Astrocyte (in vitro differentiated cells and primary cell): ENCODE measurements around the gene SDF2. TPM values are rescaled to one million over a fixed set of nuclear protein-coding genes. Genes with fewer than 3 reads are reported as not detected.

Source experiments
- DNase-seq: peaks from one replicate; pipeline ENCODE4 v3.0.0-alpha.2; 2010; ENCODE audit warnings: low read depth
- FAIRE-seq: peaks from 2 replicates; lab custom pipeline; 2011; peaks lifted over from hg19 to GRCh38; lab: Jason Lieb, UNC
- H2AFZ ChIP-seq: 2 replicates; pipeline ENCODE4 v1.6.0; 2012; ENCODE audit warnings: low read depth, low read length, inconsistent platforms
- H3K27ac ChIP-seq: 2 replicates; pipeline ENCODE4 v1.5.1; 2011; ENCODE audit warnings: low read depth, low read length, inconsistent platforms
- H3K27me3 ChIP-seq: 2 replicates; pipeline ENCODE4 v1.6.0; 2011; ENCODE audit warnings: low read length, inconsistent platforms; ENCODE audit not compliant: insufficient read depth
- H3K36me3 ChIP-seq: 2 replicates; pipeline ENCODE4 v1.5.1; 2011; ENCODE audit warnings: low read length, inconsistent platforms; ENCODE audit not compliant: insufficient read depth
- H3K4me1 ChIP-seq: 2 replicates; pipeline ENCODE4 v1.5.1; 2011; ENCODE audit warnings: low read length, inconsistent platforms; ENCODE audit not compliant: insufficient read depth
- H3K4me2 ChIP-seq: 2 replicates; pipeline ENCODE4 v1.6.0; 2012; ENCODE audit warnings: low read length, inconsistent platforms
- H3K4me3 ChIP-seq: 2 replicates; pipeline ENCODE4 v1.5.1; 2011; ENCODE audit warnings: low read depth, mild to moderate bottlenecking, low read length, inconsistent platforms; ENCODE audit not compliant: insufficient read depth
- H3K79me2 ChIP-seq: 2 replicates; pipeline ENCODE4 v1.6.0; 2012; ENCODE audit warnings: mild to moderate bottlenecking, low read length, inconsistent platforms; ENCODE audit not compliant: insufficient read depth
- H3K9ac ChIP-seq: 2 replicates; pipeline ENCODE4 v1.6.0; 2012; ENCODE audit warnings: mild to moderate bottlenecking, low read length, inconsistent platforms
- H3K9me3 ChIP-seq: 2 replicates; pipeline ENCODE4 v1.5.1; 2012; ENCODE audit warnings: low read depth, mild to moderate bottlenecking, low read length, inconsistent platforms; ENCODE audit not compliant: insufficient read depth
- H4K20me1 ChIP-seq: 2 replicates; pipeline ENCODE4 v1.6.0; 2012; ENCODE audit warnings: low read length, inconsistent platforms; ENCODE audit not compliant: insufficient read depth
- H3K27ac Mint-ChIP-seq: one replicate; pipeline ENCODE4 v1.8.0; 2021; ENCODE audit warnings: mild to moderate bottlenecking, mixed read lengths; ENCODE audit not compliant: unreplicated experiment
- H3K27me3 Mint-ChIP-seq: one replicate; pipeline ENCODE4 v1.8.0; 2021; ENCODE audit warnings: low read depth, mixed read lengths; ENCODE audit not compliant: unreplicated experiment
- H3K36me3 Mint-ChIP-seq: one replicate; pipeline ENCODE4 v1.8.0; 2021; ENCODE audit warnings: low read depth, mixed read lengths; ENCODE audit not compliant: unreplicated experiment
- H3K4me1 Mint-ChIP-seq: one replicate; pipeline ENCODE4 v1.8.0; 2021; ENCODE audit warnings: low read depth, mixed read lengths; ENCODE audit not compliant: unreplicated experiment
- H3K4me3 Mint-ChIP-seq: one replicate; pipeline ENCODE4 v1.8.0; 2021; ENCODE audit warnings: mild to moderate bottlenecking, moderate library complexity, mixed read lengths; ENCODE audit not compliant: unreplicated experiment
- H3K9me3 Mint-ChIP-seq: one replicate; pipeline ENCODE4 v1.8.0; 2021; ENCODE audit warnings: mild to moderate bottlenecking, mixed read lengths; ENCODE audit not compliant: unreplicated experiment
- EZH2 ChIP-seq: IDR thresholded peaks from 2 replicates; pipeline ENCODE4 v1.6.1; 2012; ENCODE audit warnings: mild to moderate bottlenecking, low read length, inconsistent platforms; ENCODE audit not compliant: insufficient read depth
- total RNA-seq: library from RNA; stranded (reverse); gene quantifications from 2 replicates; pipeline ENCODE4 v1.2.1, GENCODE V29; 2021
- TF ChIP-seq, protein P1 (sequence below): IDR thresholded peaks from 2 replicates; pipeline ENCODE4 v1.5.1; 2011; ENCODE audit warnings: low read depth, mild to moderate bottlenecking, inconsistent platforms, low read length, moderate library complexity; ENCODE audit not compliant: insufficient read depth

The SDF2 gene
- total RNA-seq, 1 donor from 2014 or later: 71.2 TPM

GRCh38 chr17:28693869-28694268 is 32.2 kb upstream of the SDF2 start:
- Mint-ChIP-seq H3K4me3 (no peak overlapping the region), H3K27me3 (no peaks in the 10 kb centered on the region), H3K9me3 (no peaks in the 10 kb centered on the region), H3K36me3 (peaks cover 21% of the 10 kb centered on the region), H3K27ac (no peak overlapping the region), H3K4me1 (no peaks in the 10 kb centered on the region)
- Histone ChIP-seq H3K4me3 (no peak overlapping the region), H3K9ac (no peak overlapping the region), H3K27me3 (no peaks in the 10 kb centered on the region), H2AFZ (no peak overlapping the region), H3K79me2 (no peaks in the 10 kb centered on the region), H3K36me3 (peaks cover 63% of the 10 kb centered on the region), H3K9me3 (no peaks in the 10 kb centered on the region), H4K20me1 (peaks cover 13% of the 10 kb centered on the region), H3K4me1 (no peaks in the 10 kb centered on the region), H3K27ac (no peak overlapping the region), H3K4me2 (no peak overlapping the region)
- DNase-seq: no peak
- FAIRE-seq: no peak
- TF ChIP-seq, protein P1, sequence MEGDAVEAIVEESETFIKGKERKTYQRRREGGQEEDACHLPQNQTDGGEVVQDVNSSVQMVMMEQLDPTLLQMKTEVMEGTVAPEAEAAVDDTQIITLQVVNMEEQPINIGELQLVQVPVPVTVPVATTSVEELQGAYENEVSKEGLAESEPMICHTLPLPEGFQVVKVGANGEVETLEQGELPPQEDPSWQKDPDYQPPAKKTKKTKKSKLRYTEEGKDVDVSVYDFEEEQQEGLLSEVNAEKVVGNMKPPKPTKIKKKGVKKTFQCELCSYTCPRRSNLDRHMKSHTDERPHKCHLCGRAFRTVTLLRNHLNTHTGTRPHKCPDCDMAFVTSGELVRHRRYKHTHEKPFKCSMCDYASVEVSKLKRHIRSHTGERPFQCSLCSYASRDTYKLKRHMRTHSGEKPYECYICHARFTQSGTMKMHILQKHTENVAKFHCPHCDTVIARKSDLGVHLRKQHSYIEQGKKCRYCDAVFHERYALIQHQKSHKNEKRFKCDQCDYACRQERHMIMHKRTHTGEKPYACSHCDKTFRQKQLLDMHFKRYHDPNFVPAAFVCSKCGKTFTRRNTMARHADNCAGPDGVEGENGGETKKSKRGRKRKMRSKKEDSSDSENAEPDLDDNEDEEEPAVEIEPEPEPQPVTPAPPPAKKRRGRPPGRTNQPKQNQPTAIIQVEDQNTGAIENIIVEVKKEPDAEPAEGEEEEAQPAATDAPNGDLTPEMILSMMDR: no peak
- no peak for TF ChIP-seq EZH2

DNA sequence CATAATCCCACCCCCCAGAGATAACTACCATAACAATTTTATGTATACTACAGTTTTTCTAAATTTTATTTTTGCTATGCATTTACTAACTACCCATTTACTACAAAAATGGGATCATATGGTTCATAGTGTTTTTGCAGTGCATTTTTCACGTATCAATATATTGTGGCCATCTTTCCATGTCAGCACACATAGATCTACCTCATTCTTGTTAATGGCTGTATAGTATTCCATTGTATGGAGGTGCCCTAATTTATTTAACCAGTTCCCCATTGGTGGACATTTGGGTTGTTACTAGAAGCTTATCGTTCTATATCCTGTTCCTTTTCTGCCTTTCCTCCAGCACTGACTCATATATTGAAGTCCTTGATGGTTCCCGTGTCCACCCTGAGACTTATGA is 27.3 kb upstream of the SDF2 start:
- FAIRE-seq (no peak), DNase-seq (no peak)
- H3K4me1 Mint-ChIP-seq: no peaks in the 10 kb centered on the region
- H3K4me3 Mint-ChIP-seq: no peak overlapping the region
- no peak for TF ChIP-seq EZH2
- TF ChIP-seq, protein P1: no peak
- no peaks in the 10 kb centered on the region for H3K27me3 ChIP-seq
- no peaks in the 10 kb centered on the region for H3K27me3 Mint-ChIP-seq
- no peaks in the 10 kb centered on the region for H3K4me1 ChIP-seq
- H3K4me3 ChIP-seq: no peak overlapping the region
- no peak overlapping the region for H3K27ac ChIP-seq
- no peak overlapping the region for H3K27ac Mint-ChIP-seq
- H3K36me3 Mint-ChIP-seq: peaks cover 33% of the 10 kb centered on the region
- peaks cover 73% of the 10 kb centered on the region for H3K36me3 ChIP-seq
- no peaks in the 10 kb centered on the region for H3K9me3 Mint-ChIP-seq
- H3K9me3 ChIP-seq: no peaks in the 10 kb centered on the region
- no peak overlapping the region for H3K4me2 ChIP-seq
- no peaks in the 10 kb centered on the region for H3K79me2 ChIP-seq
- H2AFZ ChIP-seq: no peak overlapping the region
- no peak overlapping the region for H3K9ac ChIP-seq
- peaks cover 16% of the 10 kb centered on the region for H4K20me1 ChIP-seq

- H2AFZ ChIP-seq: no peak overlapping the region
- H3K4me3 ChIP-seq: no peak overlapping the region
- H3K4me1 Mint-ChIP-seq: no peaks in the 10 kb centered on the region
- H3K27me3 ChIP-seq: no peaks in the 10 kb centered on the region
- DNase-seq: no peak
- TF ChIP-seq, protein P1: no peak
- TF ChIP-seq EZH2: no peak
- peaks cover 16% of the 10 kb centered on the region for H4K20me1 ChIP-seq
- H3K9me3 Mint-ChIP-seq: no peaks in the 10 kb centered on the region
- no peak overlapping the region for H3K4me3 Mint-ChIP-seq
- no peaks in the 10 kb centered on the region for H3K79me2 ChIP-seq
- H3K4me1 ChIP-seq: no peaks in the 10 kb centered on the region
- H3K9me3 ChIP-seq: no peaks in the 10 kb centered on the region
- FAIRE-seq: no peak
- H3K36me3 ChIP-seq: peaks cover 71% of the 10 kb centered on the region
- H3K36me3 Mint-ChIP-seq: peaks cover 34% of the 10 kb centered on the region
- no peak overlapping the region for H3K4me2 ChIP-seq
- no peak overlapping the region for H3K27ac ChIP-seq
- no peak overlapping the region for H3K27ac Mint-ChIP-seq
- H3K27me3 Mint-ChIP-seq: no peaks in the 10 kb centered on the region
- no peak overlapping the region for H3K9ac ChIP-seq
Measured at GRCh38 chr17:28688481-28688880, 26.8 kb upstream of the SDF2 start.
